B cell (primary cell): Measurements from ENCODE around the gene USH2A.

Experiments used
- CTCF ChIP-seq: fragments of 200-600 bp; IDR thresholded peaks from one replicate; pipeline ENCODE4 v1.8.0; 2022; ENCODE audit warnings: antibody characterized with exemption, mild to moderate bottlenecking
- EZH2 ChIP-seq: IDR thresholded peaks from 2 replicates; pipeline ENCODE4 v1.6.1; 2012; ENCODE audit warnings: borderline replicate concordance, low read depth, mild to moderate bottlenecking, moderate library complexity, low read length; ENCODE audit not compliant: insufficient read depth, poor library complexity, severe bottlenecking

GRCh38 chr1:216212826-216213225 is 210.4 kb downstream of the USH2A start:
- TF ChIP-seq CTCF (no peak), EZH2 (no peak)
